GM19468 (cell line): ENCODE measurements around the gene RBPJ.
A peak's percentile ranks its signal among the peaks of the same experiment; 100 is the strongest.

Source experiments
- ATAC-seq: cut with Tn5 transposase; IDR thresholded peaks from one replicate; pipeline ENCODE4 v1.9.1; 2021; ENCODE audit warnings: mild to moderate bottlenecking, moderate library complexity, moderate number of reproducible peaks; ENCODE audit not compliant: unreplicated experiment; ENCODE audit errors: extremely low read depth

RBPJ gene

DNA sequence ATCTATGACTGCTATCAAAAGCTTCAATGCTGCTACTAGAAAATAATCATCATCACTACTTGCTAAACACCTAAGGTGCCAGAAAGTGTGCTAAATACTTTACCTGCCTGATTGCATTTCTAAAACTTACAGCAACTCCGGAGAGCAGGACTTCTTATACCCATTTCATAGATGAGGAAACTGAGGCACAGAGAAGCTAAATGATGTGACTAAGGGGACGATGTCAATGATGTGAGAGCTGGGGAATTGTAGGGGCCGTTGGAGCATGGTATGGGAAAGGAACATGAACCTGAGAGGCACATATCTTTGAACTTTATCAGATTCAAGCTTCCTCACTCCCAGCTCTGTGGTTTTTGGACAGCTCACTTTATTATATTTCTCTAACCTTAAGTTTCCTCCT, 130.8 kb downstream of the RBPJ start:
- no peak for ATAC-seq

DNA sequence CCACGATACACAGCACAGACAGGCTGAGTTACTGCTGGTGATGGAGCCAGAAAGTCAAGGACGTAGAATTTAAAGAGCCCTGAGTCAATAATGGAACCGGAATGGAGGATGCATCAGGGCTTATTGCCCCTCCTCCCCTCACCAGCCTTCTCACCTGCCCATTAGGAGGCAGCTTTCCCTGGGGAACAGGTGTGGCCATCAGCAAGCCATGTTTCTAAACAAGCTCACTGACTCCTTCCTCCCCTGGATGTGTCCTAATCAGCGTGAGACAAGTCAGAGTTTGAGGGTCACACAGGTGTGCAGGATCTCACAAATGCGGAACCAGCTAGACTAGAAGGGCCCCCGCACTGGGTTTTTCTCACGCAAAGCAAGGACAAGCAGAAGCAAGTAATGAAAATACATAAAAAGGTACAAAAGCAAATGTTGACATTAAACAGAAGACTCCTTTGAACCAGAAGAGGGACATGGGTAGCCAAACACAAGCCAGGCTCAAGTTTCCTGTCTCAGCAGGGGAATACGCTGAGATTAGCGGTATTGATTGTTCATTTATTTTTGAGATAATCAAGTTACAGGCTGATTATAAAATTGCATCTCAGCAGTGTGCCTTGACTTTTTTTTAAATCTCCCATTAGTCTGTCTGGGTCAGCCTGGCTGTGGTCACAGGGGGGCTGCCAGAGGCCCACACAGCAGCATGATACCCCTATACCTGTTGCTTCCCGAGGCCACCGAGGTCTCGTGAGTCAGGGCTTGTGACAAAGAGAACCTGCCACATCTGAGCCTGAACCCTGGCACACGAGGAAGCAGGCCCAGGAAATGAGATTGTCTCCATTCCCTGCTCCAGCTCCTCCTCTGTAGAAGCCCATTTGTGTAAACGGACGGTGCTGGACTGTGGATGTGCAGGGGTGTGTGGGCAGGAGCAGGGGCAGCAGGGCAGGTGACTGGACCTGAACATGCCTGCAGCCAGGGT, 132.0 kb downstream of the RBPJ start:
- no peak for ATAC-seq

DNA sequence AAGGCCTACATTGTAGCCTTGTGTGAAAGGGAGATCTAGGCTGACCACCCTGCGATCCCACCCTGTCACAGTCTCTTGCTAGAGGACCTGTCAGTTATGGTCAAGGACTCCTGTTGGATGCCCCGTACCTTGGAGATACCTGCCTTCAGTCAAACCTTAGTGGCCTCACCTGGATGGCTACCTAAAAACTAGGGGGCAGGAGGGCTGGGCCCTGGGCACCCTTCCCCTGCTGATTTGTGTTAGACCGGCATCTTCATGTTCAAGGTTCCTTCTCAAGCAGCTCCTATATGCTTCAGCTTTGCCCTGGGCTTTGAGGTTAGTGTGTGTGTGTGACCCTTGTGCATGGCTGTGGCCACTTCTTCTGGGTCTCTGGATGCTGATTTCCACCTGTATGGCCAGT, 134.1 kb downstream of the RBPJ start:
- no peak for ATAC-seq

- no peak for ATAC-seq
Measured at GRCh38 chr4:26455571-26455970, 134.8 kb downstream of the RBPJ start.

- ATAC-seq = no peak
Measured at GRCh38 chr4:26457412-26457811, 136.6 kb downstream of the RBPJ start.

- no peak for ATAC-seq
Measured at GRCh38 chr4:26458157-26458561, 137.3 kb downstream of the RBPJ start.

DNA sequence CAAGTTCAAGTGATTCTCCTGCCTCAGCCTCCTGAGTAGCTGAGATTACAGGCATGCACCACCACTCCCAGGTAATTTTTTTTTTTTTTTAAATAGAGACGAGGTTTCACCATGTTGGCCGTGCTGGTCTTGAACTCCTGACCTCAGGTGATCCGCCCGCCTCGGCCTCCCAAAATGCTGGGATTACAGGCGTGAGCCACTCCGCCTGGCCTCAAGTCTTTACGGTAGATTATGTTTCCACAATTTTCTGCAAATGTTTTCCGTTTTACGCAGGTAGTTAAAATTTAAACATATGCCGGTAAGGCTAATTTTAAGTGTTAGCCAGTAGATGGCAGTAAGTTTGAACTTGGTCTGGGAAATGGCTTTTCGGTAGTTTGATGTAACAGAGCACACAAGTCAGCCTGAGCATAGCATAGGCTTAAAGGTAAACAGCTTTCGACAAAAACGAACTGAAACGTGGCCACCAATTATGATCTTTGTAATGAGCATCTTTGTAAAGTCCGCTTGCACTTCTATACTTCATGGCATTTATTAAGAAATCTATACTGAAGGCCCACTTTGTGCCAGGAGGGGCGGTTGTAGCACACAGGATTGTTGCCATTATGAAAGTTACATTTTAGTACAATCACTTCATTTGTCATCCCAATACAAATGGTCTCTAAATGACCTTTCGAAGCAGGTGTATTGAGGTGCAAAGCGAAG, 138.4 kb downstream of the RBPJ start:
- peak; percentile 51 for ATAC-seq

DNA sequence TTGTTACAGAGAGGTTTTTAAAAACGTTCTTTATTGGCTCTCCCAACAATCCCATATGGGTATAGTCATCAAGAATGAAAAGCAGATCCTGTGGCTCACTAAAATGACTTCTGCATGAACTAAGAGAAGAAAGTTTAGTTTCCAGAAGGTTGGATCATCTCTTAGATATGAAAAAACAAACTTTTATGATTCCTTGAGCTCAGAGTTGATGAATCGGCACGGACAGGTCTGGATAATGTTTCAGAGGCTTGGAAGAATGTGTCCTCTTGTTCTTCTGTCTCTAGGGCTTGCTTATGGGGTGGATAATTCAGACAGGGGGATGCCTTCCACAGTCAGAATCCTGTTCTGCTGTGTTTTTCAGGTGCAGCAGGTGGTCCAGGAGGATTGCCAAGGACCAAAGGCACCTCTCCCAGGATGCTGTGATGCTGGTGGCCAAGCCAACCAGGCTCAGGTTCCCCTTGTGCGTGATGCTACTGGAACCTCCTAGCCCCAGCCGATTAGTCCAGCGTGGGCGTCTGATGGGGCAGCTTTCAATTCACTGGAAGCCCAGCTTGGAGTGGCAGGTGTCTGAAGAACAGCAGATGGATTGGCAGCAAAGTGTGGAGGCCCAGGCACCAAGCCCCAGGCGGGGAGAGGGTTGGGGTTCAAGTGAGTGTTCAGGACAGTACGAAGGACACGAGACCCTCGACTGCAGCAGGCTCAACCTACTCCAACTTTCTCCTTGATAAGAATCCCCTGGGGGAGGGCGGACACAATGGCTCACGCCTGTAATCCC, 139.1 kb downstream of the RBPJ start:
- no peak for ATAC-seq

GRCh38 chr4:26462874-26463273, 142.1 kb downstream of the RBPJ start:
- no peak for ATAC-seq

GRCh38 chr4:26463386-26463785, 142.6 kb downstream of the RBPJ start:
- no peak for ATAC-seq

DNA sequence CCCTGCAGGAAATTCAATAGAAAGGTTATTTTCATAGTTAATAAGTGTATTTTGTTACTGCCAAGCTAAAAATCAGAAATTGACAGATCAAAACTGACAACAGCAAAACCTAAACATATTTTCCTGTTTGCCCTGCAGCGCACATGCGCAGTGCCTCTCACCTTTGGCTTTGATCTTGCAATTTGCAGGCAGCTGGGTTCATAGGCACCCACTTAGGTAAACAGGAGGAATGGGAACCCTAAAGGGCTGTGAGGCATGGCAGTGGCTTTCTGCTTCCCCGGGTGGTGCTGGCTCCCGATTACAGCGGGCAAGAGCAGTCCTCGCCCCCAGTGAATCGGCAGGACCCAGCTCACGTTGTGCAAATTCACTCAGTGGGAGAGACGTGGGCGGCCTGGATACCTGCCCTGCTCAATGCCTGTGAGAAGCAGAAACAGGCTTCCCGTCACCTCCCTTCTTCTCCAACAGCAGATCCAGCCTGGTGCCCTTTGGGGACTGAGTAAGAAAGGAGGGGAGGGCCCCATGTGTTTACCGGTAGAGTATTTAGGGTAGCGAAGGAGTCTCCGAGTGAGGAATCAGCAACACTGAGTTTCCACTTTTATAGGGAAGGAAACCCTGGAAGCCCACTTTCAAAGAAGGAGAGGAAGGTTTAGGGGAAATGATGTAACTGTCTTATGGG, 143.7 kb downstream of the RBPJ start:
- no peak for ATAC-seq

DNA sequence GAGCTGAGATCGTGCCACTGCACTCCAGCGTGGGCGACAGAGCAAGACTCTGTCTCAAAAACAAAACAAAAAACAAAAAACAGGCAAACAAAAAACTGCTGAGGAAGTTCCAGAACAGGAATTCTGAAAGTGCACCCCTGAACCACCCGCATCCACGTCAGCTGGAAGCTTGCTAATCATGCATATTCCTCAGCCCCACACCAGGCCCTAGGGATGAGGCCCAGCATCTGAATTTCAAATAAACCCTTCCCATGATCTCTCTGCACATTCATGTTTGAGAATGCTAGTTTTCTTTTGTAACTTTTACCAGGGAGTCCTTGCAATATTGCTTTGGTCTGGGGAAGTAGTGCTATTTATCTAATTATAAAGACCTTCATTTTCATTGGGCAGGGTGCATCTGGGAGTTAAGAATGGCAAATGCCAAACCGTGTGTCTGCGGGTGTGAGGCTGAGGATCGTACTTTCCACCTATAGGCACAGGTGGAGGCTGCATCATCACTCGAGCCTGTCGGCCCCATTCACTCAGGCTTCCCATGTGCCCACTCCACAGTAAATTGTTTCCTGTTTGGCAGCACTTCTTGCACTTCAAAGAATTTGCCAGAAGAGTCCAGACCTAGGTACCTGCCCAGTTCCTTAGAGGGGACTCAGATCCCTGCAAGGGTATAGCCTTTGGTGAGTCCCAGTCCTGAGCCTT, 145.9 kb downstream of the RBPJ start:
- ATAC-seq = no peak

- ATAC-seq = no peak
Measured at GRCh38 chr4:26467724-26468123, 146.9 kb downstream of the RBPJ start.

GRCh38 chr4:26468283-26468949, 147.6 kb downstream of the RBPJ start:
- no peak for ATAC-seq

DNA sequence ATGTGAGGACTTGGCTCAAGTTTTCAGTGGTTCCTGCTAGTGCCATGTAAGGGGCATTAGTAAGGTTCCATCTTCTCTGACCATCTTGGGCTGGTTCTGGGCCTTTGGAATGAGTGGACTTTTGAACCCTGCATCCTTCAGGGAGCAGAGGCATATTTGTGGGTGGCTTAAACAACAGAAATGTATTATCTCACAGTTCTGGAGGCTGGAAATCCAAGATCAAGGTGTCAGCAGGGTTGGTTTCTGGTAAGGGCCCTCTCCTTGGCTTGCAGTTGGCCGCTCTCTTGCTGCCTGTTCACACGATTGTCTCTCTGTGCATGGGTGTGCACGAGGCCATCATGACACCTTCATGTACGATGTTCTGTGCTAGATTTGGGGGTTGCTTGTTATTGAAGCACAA, 148.2 kb downstream of the RBPJ start:
- ATAC-seq = no peak

- no peak for ATAC-seq
Measured at GRCh38 chr4:26471890-26472289, 151.1 kb downstream of the RBPJ start.

DNA sequence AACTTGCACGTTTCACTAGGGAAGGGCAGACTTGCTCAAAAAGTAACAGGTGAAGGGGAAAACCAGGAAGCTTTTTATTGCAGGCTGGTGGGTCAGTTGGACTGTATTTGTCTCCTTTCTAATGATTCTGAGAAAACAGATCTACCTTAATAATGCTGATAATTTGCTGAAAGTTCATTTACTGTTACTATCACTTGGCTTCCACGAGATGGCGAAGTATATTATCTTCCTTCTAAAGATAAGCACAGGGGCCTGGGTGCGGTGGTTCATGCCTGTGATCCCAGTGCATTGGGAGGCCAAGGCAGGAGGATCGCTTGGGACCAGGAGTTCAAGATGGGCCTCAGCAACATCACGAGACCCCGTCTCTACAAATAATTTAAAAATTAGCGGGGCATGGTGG, 153.1 kb downstream of the RBPJ start:
- no peak for ATAC-seq

- ATAC-seq = no peak
Measured at GRCh38 chr4:26474551-26474950, 153.7 kb downstream of the RBPJ start.

DNA sequence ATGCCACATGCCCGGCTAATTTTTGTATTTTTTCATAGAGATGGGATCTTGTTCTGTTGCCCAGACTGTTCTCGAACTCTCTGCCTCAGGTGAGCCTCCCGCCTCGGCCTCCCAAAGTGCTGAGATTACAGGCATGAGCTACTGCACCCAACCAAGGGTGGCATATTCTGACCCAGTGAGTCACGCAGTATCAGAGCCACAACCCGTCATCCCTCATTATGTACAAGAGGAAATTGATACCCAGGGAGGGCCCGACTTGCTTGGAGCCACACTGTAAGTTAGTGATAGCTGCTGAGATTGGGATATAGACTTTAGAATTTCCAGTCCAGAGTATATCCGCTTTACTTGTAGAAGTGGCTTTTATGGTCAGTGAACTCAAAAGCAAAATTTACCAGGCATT, 154.9 kb downstream of the RBPJ start:
- no peak for ATAC-seq
